ENCODE measurements around the gene FRAT2.
"Not testable (repeated sequence)": the region's sequence is repeated elsewhere in the genome, so short reads cannot be mapped to it uniquely, and the experiment has no call there.

FRAT2 gene

GRCh38 chr10:97291357-97292096, 43.0 kb downstream of the FRAT2 start:
- no peak for DNase-seq (ENCODE audit: low read depth in 1 of 2, low spot score in 1 of 2)
- no peak for TF ChIP-seq JUND (IDR thresholded peaks at IDR 0.05; ENCODE audit: low read depth)
- in situ Hi-C loops (cut with HindIII; ENCODE audit: low pct_unique_long_range_greater_than_20kb, low sequenced_read_pairs), result no loop called here

DNA sequence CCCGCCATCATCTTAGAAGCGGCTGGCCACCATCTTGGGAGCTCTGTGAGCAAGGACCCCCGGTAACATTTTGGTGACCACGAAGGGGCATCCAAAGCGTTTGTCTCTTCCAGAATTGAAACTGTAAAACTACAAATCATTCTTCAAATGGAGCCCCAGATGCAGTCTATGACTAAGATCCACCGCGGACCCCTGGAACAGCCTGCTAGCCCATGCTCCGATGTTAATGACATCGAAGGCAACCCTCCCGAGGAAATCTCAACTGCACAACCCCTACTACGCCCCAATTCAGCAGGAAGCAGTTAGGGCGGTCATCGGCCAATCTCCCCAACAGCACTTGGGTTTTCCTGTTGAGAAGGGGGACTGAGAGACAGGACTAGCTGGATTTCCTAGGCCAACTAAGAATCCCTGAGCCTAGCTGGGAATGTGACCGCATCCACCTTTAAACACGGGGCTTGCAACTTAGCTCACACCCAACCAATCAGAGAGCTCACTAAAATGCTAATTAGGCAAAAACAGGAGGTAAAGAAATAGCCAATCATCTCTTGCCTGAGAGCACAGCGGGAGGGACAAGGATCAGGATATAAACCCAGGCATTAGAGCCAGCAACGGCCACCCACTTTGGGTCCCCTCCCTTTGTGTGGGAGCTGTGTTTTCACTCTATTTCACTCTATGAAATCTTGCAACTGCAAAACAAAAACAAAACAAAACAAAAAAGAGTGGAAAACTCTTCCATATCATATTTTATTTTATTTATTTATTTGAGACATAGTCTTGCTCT, 43.8 kb downstream of the FRAT2 start:
- peak in 1 of 2 experiments; percentile 73 for DNase-seq (ENCODE audit: low read depth in 1 of 2, low spot score in 1 of 2)
- in situ Hi-C loops (cut with HindIII; ENCODE audit: low pct_unique_long_range_greater_than_20kb, low sequenced_read_pairs), result not testable (repeated sequence)

DNA sequence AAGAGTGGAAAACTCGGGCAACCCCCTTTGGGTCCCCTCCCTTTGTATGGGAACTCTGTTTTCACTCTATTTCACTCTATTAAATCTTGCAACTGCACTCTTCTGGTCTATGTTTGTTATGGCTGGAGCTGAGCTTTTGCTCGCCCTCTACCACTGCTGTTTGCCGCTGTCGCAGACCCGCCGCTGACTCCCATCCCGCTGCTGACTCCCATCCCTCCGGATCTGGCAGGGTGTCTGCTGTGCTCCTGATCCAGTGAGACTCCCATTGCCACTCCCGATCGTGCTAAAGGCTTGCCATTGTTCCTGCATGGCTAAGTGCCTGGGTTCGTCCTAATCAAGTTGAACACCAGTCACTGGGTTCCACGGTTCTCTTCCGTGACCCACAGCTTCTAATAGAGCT, 44.5 kb downstream of the FRAT2 start:
- DNase-seq (ENCODE audit: low read depth in 1 of 2, low spot score in 1 of 2); in situ Hi-C loops (cut with HindIII; ENCODE audit: low pct_unique_long_range_greater_than_20kb, low sequenced_read_pairs): not testable (repeated sequence)
